T-cell (primary cell): Measurements from ENCODE around the gene RAF1. TPM values are rescaled to one million over a fixed set of nuclear protein-coding genes. Genes with fewer than 3 reads are reported as not detected.

Experiments
- ATAC-seq, 4 experiments: fragments of 200-7000 bp in 3 of 4; fragments of 150-1000 bp in 1 of 4; cut with Tn5 transposase; replicated peaks in 1 of 4; 1 replicate in 3 of 4; 2 replicates in 1 of 4; pipeline ENCODE4 v1.10.0; 2021; ENCODE audit warnings: moderate library complexity in 3 of 4, mild to moderate bottlenecking in 2 of 4, moderate number of reproducible peaks in 1 of 4
- CTCF ChIA-PET, 2 donors: fragments of 300-600 bp; sonication (Branson Sonifier 250); formaldehyde crosslinking; loops; one replicate each; lab custom pipeline; 2022; ENCODE audit warnings: antibody characterized with exemption in 2 of 2; lab: Charles Lee
- POLR2A ChIA-PET, 2 donors: fragments of 300-600 bp; sonication (Branson Sonifier 250); formaldehyde crosslinking; loops; one replicate each; lab custom pipeline; 2022; ENCODE audit warnings: antibody characterized with exemption in 2 of 2; lab: Charles Lee
- DNase-seq, 35 experiments: peaks; one replicate each; pipeline versions ENCODE4 v3.0.0 to v3.0.0-alpha.2; 2013 to 2023
- H3K27ac ChIP-seq: one replicate; pipeline ENCODE4 v1.5.1; 2013; ENCODE audit warnings: low read length
- H3K27me3 ChIP-seq, 2 experiments: replicated peaks in 1 of 2; 1 replicate in 1 of 2; 2 replicates in 1 of 2; pipeline versions ENCODE4 v1.6.1 to v1.7.0; 2013; ENCODE audit warnings: low read length in 1 of 2, mixed read lengths in 1 of 2; ENCODE audit not compliant: control insufficient read depth in 2 of 2, insufficient read depth in 2 of 2; ENCODE audit errors: extremely low read depth in 1 of 2
- H3K36me3 ChIP-seq, 2 donors: 1 replicate in 1 of 2; 2 replicates in 1 of 2; pipeline versions ENCODE4 v1.6.1 to v1.7.0; 2013; ENCODE audit warnings: low read length in 1 of 2; ENCODE audit not compliant: control insufficient read depth in 2 of 2, insufficient read depth in 1 of 2; ENCODE audit errors: extremely low read depth in 1 of 2
- H3K4me1 ChIP-seq, 2 experiments: 1 replicate in 1 of 2; 2 replicates in 1 of 2; pipeline versions ENCODE4 v1.6.1 to v1.7.0; 2013; ENCODE audit warnings: low read length in 2 of 2, mixed read lengths in 1 of 2; ENCODE audit not compliant: insufficient read depth in 2 of 2, control insufficient read depth in 1 of 2; ENCODE audit errors: extremely low read depth in 1 of 2
- H3K4me3 ChIP-seq, 2 donors: 1 replicate in 1 of 2; 2 replicates in 1 of 2; pipeline versions ENCODE4 v1.5.1 to v1.7.0; 2013; ENCODE audit warnings: mild to moderate bottlenecking in 2 of 2, low read length in 1 of 2, moderate library complexity in 1 of 2; ENCODE audit not compliant: control insufficient read depth in 1 of 2; ENCODE audit errors: extremely low read depth in 1 of 2
- H3K9me3 ChIP-seq: 2 replicates; pipeline ENCODE4 v1.7.0; 2013
- H3K27ac Mint-ChIP-seq, 2 donors: one replicate each; pipeline ENCODE4 v1.8.0; 2020 to 2021; ENCODE audit warnings: mild to moderate bottlenecking in 2 of 2, mixed read lengths in 2 of 2
- H3K27me3 Mint-ChIP-seq, 2 donors: one replicate each; pipeline ENCODE4 v1.8.0; 2021 to 2022; ENCODE audit warnings: mixed read lengths in 2 of 2
- H3K36me3 Mint-ChIP-seq: one replicate; pipeline ENCODE4 v1.8.0; 2021; ENCODE audit warnings: mixed read lengths
- H3K4me1 Mint-ChIP-seq, 3 donors: one replicate each; pipeline ENCODE4 v1.8.0; 2020 to 2022; ENCODE audit warnings: mixed read lengths in 3 of 3, mild to moderate bottlenecking in 1 of 3
- H3K4me3 Mint-ChIP-seq, 3 donors: one replicate each; pipeline ENCODE4 v1.8.0; 2020 to 2022; ENCODE audit warnings: mild to moderate bottlenecking in 3 of 3, mixed read lengths in 3 of 3, moderate library complexity in 3 of 3
- H3K9me3 Mint-ChIP-seq, 3 donors: one replicate each; pipeline ENCODE4 v1.8.0; 2020 to 2022; ENCODE audit warnings: mixed read lengths in 3 of 3
- WGBS: methylation state at CpG from one replicate; pipeline ENCODE4 v1.1.5; 2013; ENCODE audit warnings: missing lambda C conversion rate; ENCODE audit not compliant: insufficient coverage; 5-methylcytosine and 5-hydroxymethylcytosine counted together
- total RNA-seq, 35 experiments: library from RNA in 6 of 35; stranded (reverse) in 6 of 35; fragments of 120-200 nt in 1 of 35; gene quantifications; one replicate each; pipeline versions ENCODE4 v1.2.1 to v1.2.4 and lab custom pipeline; 2013 to 2026

The RAF1 gene
- total RNA-seq, 5 donors from 2014 or later (not counting 1 experiment from before 2014, with no cell fraction given), result 95.3 to 112 (median 105) TPM

- DNase-seq (peak in 1 of 35 experiments; percentile 4), ATAC-seq (no peak)
- Histone ChIP-seq H3K36me3 (no peaks in the 10 kb centered on the region), H3K4me1 (no peaks in the 10 kb centered on the region), H3K9me3 (no peaks in the 10 kb centered on the region), H3K4me3 (no peak overlapping the region), H3K27ac (no peak overlapping the region), H3K27me3 (peaks cover 0 to under 1% of the 10 kb centered on the region in 2 experiments)
- ChIA-PET POLR2A (no interaction called here), CTCF (no interaction called here)
- H3K9me3 Mint-ChIP-seq, result no peaks in the 10 kb centered on the region
- H3K36me3 Mint-ChIP-seq, result no peaks in the 10 kb centered on the region
- H3K4me3 Mint-ChIP-seq, result no peak overlapping the region
- H3K27me3 Mint-ChIP-seq, result peaks cover under 1 to 2% of the 10 kb centered on the region in 2 donors
- WGBS, result 100% methylated on average over 1 of the region's 1 CpG
- H3K4me1 Mint-ChIP-seq, result peaks cover 0 to 5% (median 0%) of the 10 kb centered on the region in 3 donors
- H3K27ac Mint-ChIP-seq, result no peak overlapping the region
These were observed 18.1 kb upstream of the RAF1 start for GRCh38 chr3:12681943-12682390.

GRCh38 chr3:12681089-12681942 is 17.4 kb upstream of the RAF1 start:
- Histone ChIP-seq H3K9me3 (no peaks in the 10 kb centered on the region), H3K4me3 (no peak overlapping the region), H3K4me1 (no peaks in the 10 kb centered on the region), H3K36me3 (no peaks in the 10 kb centered on the region), H3K27me3 (peaks cover 0 to 4% of the 10 kb centered on the region in 2 experiments), H3K27ac (no peak overlapping the region)
- POLR2A ChIA-PET, result no interaction called here
- Mint-ChIP-seq H3K4me1 (peaks cover 0 to 5% (median 0%) of the 10 kb centered on the region in 3 donors), H3K27me3 (peaks cover 0 to 2% of the 10 kb centered on the region in 2 donors), H3K27ac (no peak overlapping the region), H3K4me3 (no peak overlapping the region), H3K36me3 (no peaks in the 10 kb centered on the region), H3K9me3 (no peaks in the 10 kb centered on the region)
- ATAC-seq (no peak), DNase-seq (no peak)
- 100% methylated on average over 4 of the region's 4 CpGs for WGBS
- CTCF ChIA-PET, result interaction anchor here in 1 of 2 donors (0.6 kb wide), 1 partner anchor 437 kb away, joined by 3 read pairs; no protein-coding TSS in a partner anchor

- no peak for DNase-seq
- Histone ChIP-seq H3K27me3 (peaks cover 0 to 4% of the 10 kb centered on the region in 2 experiments), H3K36me3 (no peaks in the 10 kb centered on the region), H3K4me3 (no peak overlapping the region), H3K27ac (no peak overlapping the region), H3K9me3 (no peaks in the 10 kb centered on the region), H3K4me1 (no peaks in the 10 kb centered on the region)
- ChIA-PET POLR2A (no interaction called here), CTCF (no interaction called here)
- peaks cover 0 to 4% (median 0%) of the 10 kb centered on the region in 3 donors for H3K9me3 Mint-ChIP-seq
- H3K4me3 Mint-ChIP-seq, result no peak overlapping the region
- H3K27ac Mint-ChIP-seq, result no peak overlapping the region
- H3K4me1 Mint-ChIP-seq, result peaks cover 0 to 5% (median 0%) of the 10 kb centered on the region in 3 donors
- no peak for ATAC-seq
- H3K27me3 Mint-ChIP-seq, result peaks cover 0 to 2% of the 10 kb centered on the region in 2 donors
- no peaks in the 10 kb centered on the region for H3K36me3 Mint-ChIP-seq
- 100% methylated on average over 2 of the region's 6 CpGs for WGBS
These were observed 15.6 kb upstream of the RAF1 start for GRCh38 chr3:12679468-12679867.

- POLR2A ChIA-PET, result no interaction called here
- no peak overlapping the region for H3K27ac Mint-ChIP-seq
- no peaks in the 10 kb centered on the region for H3K4me1 ChIP-seq
- 93% methylated on average over 3 of the region's 6 CpGs for WGBS
- peaks cover 0 to 6% (median 0%) of the 10 kb centered on the region in 3 donors for H3K9me3 Mint-ChIP-seq
- CTCF ChIA-PET, result interaction anchor here in 1 of 2 donors (0.7 kb wide), 1 partner anchor 14 kb away, joined by 5 read pairs; no protein-coding TSS in a partner anchor
- H3K36me3 Mint-ChIP-seq, result no peaks in the 10 kb centered on the region
- H3K4me1 Mint-ChIP-seq, result peaks cover 0 to 5% (median 0%) of the 10 kb centered on the region in 3 donors
- no peak overlapping the region for H3K4me3 ChIP-seq
- no peak for ATAC-seq
- H3K36me3 ChIP-seq, result no peaks in the 10 kb centered on the region
- peaks cover 0 to 4% of the 10 kb centered on the region in 2 experiments for H3K27me3 ChIP-seq
- DNase-seq, result no peak
- H3K27ac ChIP-seq, result no peak overlapping the region
- no peaks in the 10 kb centered on the region for H3K9me3 ChIP-seq
- H3K4me3 Mint-ChIP-seq, result no peak overlapping the region
- H3K27me3 Mint-ChIP-seq, result peaks cover 0 to 2% of the 10 kb centered on the region in 2 donors
These were observed 13.7 kb upstream of the RAF1 start for GRCh38 chr3:12677616-12678015.

- no peaks in the 10 kb centered on the region for H3K36me3 ChIP-seq
- DNase-seq, result no peak
- no peak overlapping the region for H3K27ac ChIP-seq
- ATAC-seq, result no peak
- ChIA-PET CTCF (no interaction called here), POLR2A (interaction anchor here in 1 of 2 donors (0.6 kb wide), 1 partner anchor 34 kb away, joined by 4 read pairs; no protein-coding TSS in a partner anchor)
- H3K4me3 ChIP-seq, result no peak overlapping the region
- H3K9me3 ChIP-seq, result no peaks in the 10 kb centered on the region
- Mint-ChIP-seq H3K36me3 (no peaks in the 10 kb centered on the region), H3K27ac (no peak overlapping the region), H3K9me3 (peaks cover 0 to 6% (median 0%) of the 10 kb centered on the region in 3 donors), H3K27me3 (peaks cover 0 to 2% of the 10 kb centered on the region in 2 donors), H3K4me3 (no peak overlapping the region), H3K4me1 (no peaks in the 10 kb centered on the region)
- WGBS, result 88% methylated on average over 6 of the region's 9 CpGs
- H3K27me3 ChIP-seq, result peaks cover 0 to 4% of the 10 kb centered on the region in 2 experiments
- no peaks in the 10 kb centered on the region for H3K4me1 ChIP-seq
These were observed 11.3 kb upstream of the RAF1 start for GRCh38 chr3:12675115-12675810.
